ENCODE results near the gene ZNF438.

Gene ZNF438

DNA sequence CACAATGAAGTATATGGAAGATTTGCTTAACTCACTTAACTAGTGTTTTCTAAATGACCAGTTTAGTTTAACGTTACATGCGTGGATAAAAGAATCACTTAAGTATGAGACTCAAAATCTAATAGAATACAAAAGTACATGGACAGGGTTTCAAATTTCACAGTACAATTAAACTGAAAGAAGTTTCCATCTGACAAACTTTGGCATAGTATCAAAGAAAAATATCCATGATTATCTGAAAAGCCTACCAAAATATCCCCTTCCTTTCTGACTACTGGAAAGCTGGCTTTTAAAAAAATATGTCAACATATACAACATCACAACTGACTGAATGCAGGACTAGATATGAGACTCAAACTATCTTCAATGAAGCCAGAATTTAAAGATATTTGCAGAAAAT lies 164.8 kb downstream of the ZNF438 start:
- Histone ChIP-seq H3K27me3 (replicated peaks) (no peaks in the 10 kb centered on the region), H3K36me3 (replicated peaks) (no peaks in the 10 kb centered on the region), H3K4me3 (ENCODE audit: low read depth, low read length) (no peak overlapping the region), H3K27ac (no peak overlapping the region)
- in situ Hi-C loops (cut with HindIII; ENCODE audit: low pct_ligation_motif_present, low sequenced_read_pairs): no loop called here
- TF ChIP-seq, protein P1, sequence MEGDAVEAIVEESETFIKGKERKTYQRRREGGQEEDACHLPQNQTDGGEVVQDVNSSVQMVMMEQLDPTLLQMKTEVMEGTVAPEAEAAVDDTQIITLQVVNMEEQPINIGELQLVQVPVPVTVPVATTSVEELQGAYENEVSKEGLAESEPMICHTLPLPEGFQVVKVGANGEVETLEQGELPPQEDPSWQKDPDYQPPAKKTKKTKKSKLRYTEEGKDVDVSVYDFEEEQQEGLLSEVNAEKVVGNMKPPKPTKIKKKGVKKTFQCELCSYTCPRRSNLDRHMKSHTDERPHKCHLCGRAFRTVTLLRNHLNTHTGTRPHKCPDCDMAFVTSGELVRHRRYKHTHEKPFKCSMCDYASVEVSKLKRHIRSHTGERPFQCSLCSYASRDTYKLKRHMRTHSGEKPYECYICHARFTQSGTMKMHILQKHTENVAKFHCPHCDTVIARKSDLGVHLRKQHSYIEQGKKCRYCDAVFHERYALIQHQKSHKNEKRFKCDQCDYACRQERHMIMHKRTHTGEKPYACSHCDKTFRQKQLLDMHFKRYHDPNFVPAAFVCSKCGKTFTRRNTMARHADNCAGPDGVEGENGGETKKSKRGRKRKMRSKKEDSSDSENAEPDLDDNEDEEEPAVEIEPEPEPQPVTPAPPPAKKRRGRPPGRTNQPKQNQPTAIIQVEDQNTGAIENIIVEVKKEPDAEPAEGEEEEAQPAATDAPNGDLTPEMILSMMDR (IDR thresholded peaks at IDR 0.05; ENCODE audit: low read depth, low read length, missing control alignments): no peak
- DNase-seq: no peak

DNA sequence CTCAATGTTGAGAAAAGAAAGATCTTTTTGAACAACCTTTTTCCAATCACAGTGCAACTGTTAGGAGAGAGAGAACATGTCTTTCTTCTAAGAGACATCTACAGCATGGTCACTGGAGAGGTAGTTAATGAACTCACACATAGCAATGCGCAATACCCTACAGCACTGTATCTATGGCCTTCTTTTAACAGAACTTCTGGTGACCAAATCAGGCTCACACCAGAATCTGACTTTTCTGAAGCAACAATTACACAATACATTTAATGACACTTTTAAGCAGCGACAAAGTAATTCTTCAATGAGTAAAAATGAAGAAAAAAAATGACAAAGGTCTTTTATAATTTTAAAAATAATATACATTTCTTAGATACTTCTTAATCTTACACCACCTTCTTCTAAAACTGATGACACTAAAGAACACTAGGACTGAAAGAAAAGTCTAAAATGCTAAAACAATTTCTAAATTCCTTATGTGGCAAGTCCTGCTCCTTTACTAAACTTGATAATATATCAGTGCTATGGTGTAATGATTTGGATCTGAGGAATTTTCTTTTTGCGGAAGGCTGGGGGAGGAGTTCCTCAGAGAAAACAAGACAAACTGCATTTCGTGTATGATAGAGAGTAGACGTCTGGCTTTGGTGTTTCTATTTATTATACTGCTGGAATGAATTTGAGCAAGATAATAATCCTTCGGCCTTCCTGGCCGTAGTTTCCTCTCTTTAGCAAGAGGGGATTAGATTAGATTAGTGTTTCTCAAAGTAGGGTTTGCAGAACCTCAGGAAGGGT lies 166.3 kb downstream of the ZNF438 start:
- in situ Hi-C loops (cut with HindIII; ENCODE audit: low pct_ligation_motif_present, low sequenced_read_pairs): no loop called here
- no peaks in the 10 kb centered on the region for H3K27me3 ChIP-seq (replicated peaks)
- H3K4me3 ChIP-seq (ENCODE audit: low read depth, low read length): no peak overlapping the region
- H3K27ac ChIP-seq: no peak overlapping the region
- H3K36me3 ChIP-seq (replicated peaks): no peaks in the 10 kb centered on the region
- no peak for DNase-seq
- TF ChIP-seq, protein P1 (IDR thresholded peaks at IDR 0.05; ENCODE audit: low read depth, low read length, missing control alignments): no peak

DNA sequence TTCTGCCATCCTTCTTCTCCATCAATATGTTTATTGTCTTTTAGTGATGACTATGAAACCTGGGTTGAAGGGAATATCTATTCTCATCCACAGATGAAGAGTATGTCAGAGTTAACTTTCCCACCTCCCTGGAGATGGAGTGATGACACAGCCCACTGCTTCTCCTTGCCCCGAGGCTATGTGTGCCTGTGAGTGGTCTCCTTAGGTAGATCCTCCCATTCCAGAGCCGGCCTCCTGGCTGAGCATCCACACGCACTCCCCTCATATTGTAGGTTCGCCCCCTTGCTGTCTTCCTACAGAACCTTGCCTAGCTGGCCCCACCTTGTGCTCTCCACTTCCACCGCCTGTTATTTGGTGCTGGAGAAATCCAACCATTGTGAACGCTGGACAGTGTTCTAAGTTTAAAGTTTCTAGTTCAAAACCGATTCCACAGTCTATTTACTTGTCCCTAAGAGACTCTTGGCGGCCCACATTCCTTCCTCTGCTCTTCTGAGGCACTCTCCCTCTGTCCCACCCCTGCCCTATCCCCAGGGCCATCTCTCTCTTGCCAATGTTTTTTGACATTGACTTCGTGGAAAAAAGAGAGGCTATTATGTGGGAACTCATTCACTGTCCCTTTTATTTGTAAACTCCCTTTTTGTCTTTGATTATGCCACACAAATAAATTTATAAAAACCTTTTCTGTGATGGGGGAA lies 168.0 kb downstream of the ZNF438 start:
- no peak overlapping the region for H3K4me3 ChIP-seq (ENCODE audit: low read depth, low read length)
- DNase-seq: no peak
- no peaks in the 10 kb centered on the region for H3K36me3 ChIP-seq (replicated peaks)
- TF ChIP-seq, protein P1 (IDR thresholded peaks at IDR 0.05; ENCODE audit: low read depth, low read length, missing control alignments): no peak
- in situ Hi-C loops (cut with HindIII; ENCODE audit: low pct_ligation_motif_present, low sequenced_read_pairs): no loop called here
- no peaks in the 10 kb centered on the region for H3K27me3 ChIP-seq (replicated peaks)
- no peak overlapping the region for H3K27ac ChIP-seq

DNA sequence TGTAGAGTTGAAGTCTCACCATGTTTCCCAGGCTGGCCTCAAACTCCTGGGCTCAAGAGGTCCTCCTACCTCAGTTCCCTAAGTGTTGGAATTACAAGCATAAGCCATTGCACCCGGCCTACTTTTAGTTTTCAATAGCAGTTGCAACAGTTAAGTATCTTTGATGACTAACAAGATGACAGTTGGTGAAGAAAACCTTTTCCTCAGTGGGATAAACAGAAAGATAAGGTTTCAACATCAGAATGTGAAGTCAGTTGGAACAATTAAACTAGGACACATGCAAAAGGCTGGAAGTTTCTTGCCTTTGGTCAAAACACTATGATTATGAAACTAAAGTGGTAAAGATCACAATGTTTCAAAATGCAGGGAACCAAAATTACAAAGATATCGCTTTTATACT lies 169.2 kb downstream of the ZNF438 start:
- in situ Hi-C loops (cut with HindIII; ENCODE audit: low pct_ligation_motif_present, low sequenced_read_pairs): no loop called here
- no peak for DNase-seq
- H3K4me3 ChIP-seq (ENCODE audit: low read depth, low read length): no peak overlapping the region
- no peaks in the 10 kb centered on the region for H3K27me3 ChIP-seq (replicated peaks)
- TF ChIP-seq, protein P1 (IDR thresholded peaks at IDR 0.05; ENCODE audit: low read depth, low read length, missing control alignments): no peak
- no peaks in the 10 kb centered on the region for H3K36me3 ChIP-seq (replicated peaks)
- no peak overlapping the region for H3K27ac ChIP-seq

DNA sequence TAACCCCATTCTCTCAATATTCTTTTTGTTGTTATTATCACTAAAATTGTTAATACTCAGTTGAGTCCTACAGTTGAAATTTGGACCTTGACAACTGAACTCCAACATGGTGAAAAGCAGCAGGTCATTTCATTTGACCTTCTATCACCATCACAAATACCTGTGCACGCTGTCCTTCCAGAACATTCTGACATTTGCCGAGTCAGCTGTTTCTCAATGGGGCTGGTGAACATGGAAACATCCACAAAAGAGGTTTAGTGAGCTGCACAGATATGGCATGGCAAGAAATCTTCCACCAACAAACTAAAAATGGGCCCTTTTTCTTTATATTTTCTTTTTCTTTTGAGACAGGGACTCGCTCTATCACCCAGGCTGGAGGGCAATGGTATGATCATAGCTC lies 169.7 kb downstream of the ZNF438 start:
- Histone ChIP-seq H3K36me3 (replicated peaks) (no peaks in the 10 kb centered on the region), H3K27me3 (replicated peaks) (no peaks in the 10 kb centered on the region), H3K27ac (no peak overlapping the region), H3K4me3 (ENCODE audit: low read depth, low read length) (no peak overlapping the region)
- DNase-seq: no peak
- in situ Hi-C loops (cut with HindIII; ENCODE audit: low pct_ligation_motif_present, low sequenced_read_pairs): no loop called here
- TF ChIP-seq, protein P1 (IDR thresholded peaks at IDR 0.05; ENCODE audit: low read depth, low read length, missing control alignments): no peak
